ENCODE results near the gene SGO2. TPM values are rescaled to one million over a fixed set of nuclear protein-coding genes. Genes with fewer than 3 reads are reported as not detected.

SGO2 gene
- total RNA-seq, 4 donors from 2014 or later = 1.6 to 5.2 (median 3.2) TPM

GRCh38 chr2:200502196-200502595 lies 23.8 kb upstream of the SGO2 start:
- Histone ChIP-seq H3K4me3 (replicated peaks in 1 of 3) (no peak overlapping the region), H3K4me1 (no peaks in the 10 kb centered on the region), H3K9me3 (no peaks in the 10 kb centered on the region), H3K27me3 (no peaks in the 10 kb centered on the region), H3K27ac (no peak overlapping the region), H3K36me3 (peaks cover 13 to 21% of the 10 kb centered on the region in 2 donors)
- TF ChIP-seq CTCF (IDR thresholded peaks at IDR 0.05) (no peak), POLR2A (IDR thresholded peaks at IDR 0.05) (no peak)
- intact Hi-C loops (cut with DNase I) = no loop called here
- no peak for DNase-seq
- 96 to 99% methylated on average over 5 of the region's 5 CpGs for WGBS, 2 donors

GRCh38 chr2:200506679-200507078 lies 19.3 kb upstream of the SGO2 start:
- TF ChIP-seq POLR2A (IDR thresholded peaks at IDR 0.05) = no peak
- TF ChIP-seq CTCF (IDR thresholded peaks at IDR 0.05) = no peak
- H3K36me3 ChIP-seq = peaks cover 8 to 10% of the 10 kb centered on the region in 2 donors
- WGBS, 2 donors = 72 to 79% methylated on average over 9 of the region's 9 CpGs
- H3K4me3 ChIP-seq (replicated peaks in 1 of 3) = no peak overlapping the region
- no peaks in the 10 kb centered on the region for H3K9me3 ChIP-seq
- H3K27me3 ChIP-seq = no peaks in the 10 kb centered on the region
- intact Hi-C loops (cut with DNase I) = no loop called here
- H3K4me1 ChIP-seq = peaks cover 4 to 9% of the 10 kb centered on the region in 2 donors
- H3K27ac ChIP-seq = no peak overlapping the region
- DNase-seq = no peak

GRCh38 chr2:200507179-200507578 lies 18.8 kb upstream of the SGO2 start:
- Histone ChIP-seq H3K36me3 (peaks cover 8 to 10% of the 10 kb centered on the region in 2 donors), H3K27ac (no peak overlapping the region), H3K4me3 (replicated peaks in 1 of 3) (no peak overlapping the region), H3K27me3 (no peaks in the 10 kb centered on the region), H3K4me1 (peaks cover 4 to 9% of the 10 kb centered on the region in 2 donors), H3K9me3 (no peaks in the 10 kb centered on the region)
- WGBS, 2 donors = 85 to 86% methylated on average over 2 of the region's 2 CpGs
- intact Hi-C loops (cut with DNase I) = no loop called here
- no peak for DNase-seq
- TF ChIP-seq CTCF (IDR thresholded peaks at IDR 0.05) = no peak
- no peak for TF ChIP-seq POLR2A (IDR thresholded peaks at IDR 0.05)

- DNase-seq = peak; percentile 13 to 20
- Histone ChIP-seq H3K36me3 (peaks cover 3% of the 10 kb centered on the region in 2 donors), H3K27ac (peak overlapping the region; percentile 67 to 72 (median 71)), H3K4me1 (peaks cover 4 to 9% of the 10 kb centered on the region in 2 donors), H3K27me3 (no peaks in the 10 kb centered on the region), H3K9me3 (no peaks in the 10 kb centered on the region), H3K4me3 (replicated peaks in 1 of 3) (peak overlapping the region; percentile 58 to 91 (median 69))
- TF ChIP-seq CTCF (IDR thresholded peaks at IDR 0.05) = no peak
- no peak for TF ChIP-seq POLR2A (IDR thresholded peaks at IDR 0.05)
- 33 to 38% methylated on average over 6 to 8 of the region's 8 CpGs for WGBS, 2 donors
- intact Hi-C loops (cut with DNase I) = no loop called here
Measured at GRCh38 chr2:200509235-200509611, 16.8 kb upstream of the SGO2 start.

GRCh38 chr2:200509612-200510433 lies 16.2 kb upstream of the SGO2 start, which contains the start of gene KCTD18:
Gene KCTD18 (minus strand): TSS chr2:200510068. CDS start chr2:200507016, 3,052 bp downstream.
- peaks cover 0 to 3% of the 10 kb centered on the region in 2 donors for H3K36me3 ChIP-seq
- H3K4me3 ChIP-seq (replicated peaks in 1 of 3) = peak within 1 kb of the TSS; percentile 58 to 91 (median 69)
- H3K9me3 ChIP-seq = no peaks in the 10 kb centered on the region
- TF ChIP-seq POLR2A (IDR thresholded peaks at IDR 0.05) (peak in 1 of 2 donors; percentile 84), CTCF (IDR thresholded peaks at IDR 0.05) (peak in 5 of 6 experiments; percentile 28 to 96 (median 88))
- H3K4me1 ChIP-seq = peaks cover 4 to 9% of the 10 kb centered on the region in 2 donors
- intact Hi-C loops (cut with DNase I) = no loop called here
- DNase-seq = peak; percentile 93 to 94
- peak within 1 kb of the TSS; percentile 67 to 72 (median 71) for H3K27ac ChIP-seq
- H3K27me3 ChIP-seq = no peaks in the 10 kb centered on the region
- WGBS, 2 donors = 1% methylated on average over 36 to 41 of the region's 78 CpGs
